HG03045 (cell line): ENCODE measurements around the gene ASPHD2.
"Not testable (repeated sequence)": the region's sequence is repeated elsewhere in the genome, so short reads cannot be mapped to it uniquely, and the experiment has no call there.

Experiments
- ATAC-seq: cut with Tn5 transposase; IDR thresholded peaks from one replicate; pipeline ENCODE4 v1.9.1; 2021; ENCODE audit warnings: mild to moderate bottlenecking, moderate library complexity; ENCODE audit not compliant: unreplicated experiment

Gene ASPHD2, protein sequence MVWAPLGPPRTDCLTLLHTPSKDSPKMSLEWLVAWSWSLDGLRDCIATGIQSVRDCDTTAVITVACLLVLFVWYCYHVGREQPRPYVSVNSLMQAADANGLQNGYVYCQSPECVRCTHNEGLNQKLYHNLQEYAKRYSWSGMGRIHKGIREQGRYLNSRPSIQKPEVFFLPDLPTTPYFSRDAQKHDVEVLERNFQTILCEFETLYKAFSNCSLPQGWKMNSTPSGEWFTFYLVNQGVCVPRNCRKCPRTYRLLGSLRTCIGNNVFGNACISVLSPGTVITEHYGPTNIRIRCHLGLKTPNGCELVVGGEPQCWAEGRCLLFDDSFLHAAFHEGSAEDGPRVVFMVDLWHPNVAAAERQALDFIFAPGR

GRCh38 chr22:26428515-26429457 lies at the start of gene ASPHD2:
Gene ASPHD2, plus strand, starts transcription at chr22:26429260. Its CDS starts 4,356 bp downstream, at chr22:26433616.
- peak; percentile 70 for ATAC-seq

DNA sequence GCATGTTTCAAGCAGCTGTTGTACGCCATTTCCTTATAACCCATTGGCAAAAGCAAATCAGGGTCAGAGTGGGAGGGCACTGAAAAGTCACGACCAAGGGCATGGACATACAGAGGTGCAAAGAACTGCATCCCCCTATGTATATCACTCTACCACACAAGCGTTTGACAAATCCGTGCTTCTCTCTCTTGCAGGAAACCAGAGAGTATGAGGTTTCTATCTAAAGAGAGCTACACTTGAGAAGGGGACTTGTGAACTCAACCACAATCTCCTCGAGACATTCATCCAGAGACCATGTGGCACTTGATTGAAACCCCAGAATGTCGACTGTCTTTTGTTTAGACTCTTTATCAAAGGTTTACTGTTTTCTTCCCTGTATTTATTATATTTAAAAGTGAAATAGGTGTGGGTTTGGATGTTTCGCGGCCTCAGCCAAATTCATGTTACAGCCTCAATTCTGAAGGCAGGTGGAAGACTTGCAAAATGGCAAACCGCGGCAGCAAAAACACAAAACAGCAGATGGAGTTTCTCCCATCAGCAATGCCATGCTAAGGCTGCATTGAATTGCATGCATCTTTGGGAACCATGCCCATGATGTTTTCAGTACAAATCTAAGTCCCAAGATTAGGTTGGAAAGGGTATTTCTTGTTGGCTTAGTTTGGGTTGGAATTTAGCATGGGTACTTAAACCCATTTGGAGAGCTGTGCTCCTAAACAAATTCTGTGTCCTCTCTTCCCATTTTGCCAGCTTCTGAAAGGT lies 48.8 kb upstream of the ASPHD2 start:
- ATAC-seq: no peak

DNA sequence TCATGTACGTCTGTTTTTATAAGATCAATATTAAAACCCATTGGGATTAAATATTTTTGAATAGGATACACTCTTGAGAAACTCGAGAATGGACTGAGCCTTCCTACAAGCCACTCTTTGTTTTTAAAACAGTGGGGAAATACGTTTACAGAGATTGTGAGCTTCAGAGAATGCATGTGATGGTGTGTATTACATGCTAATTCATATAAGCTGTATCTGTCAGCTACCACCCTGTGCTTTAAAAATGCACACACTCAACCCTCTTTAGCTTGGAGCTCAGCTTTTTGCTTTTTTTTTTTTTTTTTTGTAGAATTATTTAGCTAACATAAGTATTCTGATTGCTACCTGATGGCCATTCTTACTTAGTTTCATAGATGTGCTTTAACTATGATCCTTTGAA lies 46.3 kb upstream of the ASPHD2 start:
- ATAC-seq: no peak

DNA sequence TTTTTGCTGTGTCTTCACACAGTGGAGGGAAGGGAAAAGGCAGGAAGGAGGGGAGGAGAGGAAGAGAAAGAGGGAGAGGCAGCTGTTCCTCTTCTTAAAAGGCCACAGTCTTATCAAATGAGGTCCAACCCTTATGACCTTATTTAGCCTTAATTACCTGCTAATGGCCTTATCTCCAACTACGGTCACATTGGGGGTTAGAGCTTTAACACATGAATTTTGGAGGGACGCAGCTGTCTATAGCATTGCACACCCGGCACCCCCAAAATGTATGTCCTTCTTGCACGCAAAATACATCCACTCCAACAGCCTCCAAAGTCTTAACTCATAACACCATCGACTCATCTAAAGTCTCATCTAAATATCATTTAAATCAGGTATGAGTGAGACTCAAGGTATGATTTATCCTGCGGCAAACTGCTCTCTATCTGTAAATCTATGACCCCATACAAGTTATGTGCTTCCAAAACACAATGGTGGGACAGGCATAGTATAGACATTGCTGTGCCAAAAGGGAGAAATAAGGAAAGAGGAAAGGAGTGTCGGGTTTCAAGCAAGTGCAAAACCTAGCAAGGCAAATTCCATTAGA lies 45.0 kb upstream of the ASPHD2 start:
- ATAC-seq: no peak

- no peak for ATAC-seq
Observed at GRCh38 chr22:26385164-26385563, 43.9 kb upstream of the ASPHD2 start.

- ATAC-seq: no peak
Observed at GRCh38 chr22:26389125-26389524, 39.9 kb upstream of the ASPHD2 start.

DNA sequence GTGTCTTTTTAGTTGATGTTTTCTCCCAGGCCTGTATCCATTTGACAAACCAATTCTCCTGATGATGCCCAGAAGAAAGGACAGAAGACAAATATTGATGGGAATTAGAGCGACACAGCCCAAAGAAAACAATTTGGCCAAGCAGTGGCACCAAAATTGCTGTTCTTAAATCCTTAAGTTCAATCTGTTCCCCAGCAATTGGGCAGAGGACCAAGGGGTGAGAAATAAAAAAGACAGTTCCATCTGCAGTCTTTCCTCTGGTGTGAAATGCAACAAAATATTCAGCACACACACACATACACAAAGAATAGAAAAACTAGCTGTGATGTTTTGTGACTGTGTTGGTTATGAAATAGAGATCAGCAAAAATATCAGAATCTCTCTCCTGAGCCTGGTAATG lies 38.0 kb upstream of the ASPHD2 start:
- no peak for ATAC-seq

- ATAC-seq: no peak
Observed at GRCh38 chr22:26391623-26392022, 37.4 kb upstream of the ASPHD2 start.

GRCh38 chr22:26393929-26394328 lies 35.1 kb upstream of the ASPHD2 start:
- ATAC-seq: no peak

DNA sequence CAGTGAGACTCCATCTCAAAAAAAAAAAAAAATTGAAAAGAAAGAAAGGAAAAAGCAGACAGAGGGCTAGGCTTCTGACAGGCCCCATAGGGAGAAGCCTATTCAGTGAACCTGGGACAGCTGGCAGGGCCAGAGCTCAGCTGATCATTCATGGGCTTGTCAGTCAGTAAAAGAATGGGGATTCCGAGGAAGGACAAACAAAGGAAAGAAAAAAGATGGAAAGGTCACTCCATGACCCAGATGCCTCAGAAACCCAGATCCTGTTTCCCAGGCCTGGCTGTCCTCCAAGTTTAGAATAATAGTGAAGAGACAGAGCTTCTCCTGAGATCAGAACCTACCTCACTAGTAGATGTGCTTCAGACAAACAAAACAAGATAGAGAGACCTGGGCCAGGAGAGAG lies 34.3 kb upstream of the ASPHD2 start:
- ATAC-seq: no peak

DNA sequence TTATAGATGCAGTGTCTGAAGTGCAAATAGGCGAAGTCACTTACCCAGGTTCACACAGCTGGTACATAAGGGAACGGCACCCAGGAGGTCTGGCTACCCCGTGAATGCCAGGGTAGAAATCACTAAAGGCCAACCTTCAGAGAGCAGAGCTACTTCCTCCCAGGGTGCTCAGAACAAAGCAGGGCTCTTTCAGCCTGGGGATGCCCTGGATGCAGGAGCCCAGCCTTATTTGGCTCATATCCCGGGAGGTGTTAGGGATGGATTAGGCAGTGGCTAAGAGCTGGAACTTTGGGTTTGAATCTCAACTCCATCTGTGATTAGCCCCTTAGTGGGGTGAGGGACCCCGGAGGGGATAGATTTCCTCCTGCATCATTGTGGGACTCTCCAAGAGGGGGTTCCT lies 33.1 kb upstream of the ASPHD2 start:
- ATAC-seq: no peak

DNA sequence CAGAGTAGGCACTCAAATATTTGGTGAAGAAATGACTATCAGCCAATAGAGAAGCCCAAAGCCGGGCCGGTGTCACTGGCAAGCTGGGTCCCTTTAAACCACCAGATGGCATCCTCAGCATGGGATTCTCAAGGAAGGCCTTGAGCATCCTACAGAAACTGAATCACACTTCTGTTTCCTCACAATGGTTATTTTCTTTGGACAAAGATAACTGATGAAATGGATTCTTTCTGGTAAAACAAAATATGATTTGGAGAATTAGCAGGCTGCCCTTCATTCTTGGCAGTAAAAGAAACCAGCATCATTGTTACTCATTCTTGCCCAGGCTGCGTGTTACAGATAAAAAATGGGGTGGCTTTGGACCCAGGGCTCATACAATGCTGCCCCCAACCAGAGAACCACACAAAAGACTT lies 30.3 kb upstream of the ASPHD2 start:
- ATAC-seq: no peak

GRCh38 chr22:26399289-26399688 lies 29.8 kb upstream of the ASPHD2 start:
- ATAC-seq: no peak

- ATAC-seq: no peak
Observed at GRCh38 chr22:26401726-26402125, 27.3 kb upstream of the ASPHD2 start.

DNA sequence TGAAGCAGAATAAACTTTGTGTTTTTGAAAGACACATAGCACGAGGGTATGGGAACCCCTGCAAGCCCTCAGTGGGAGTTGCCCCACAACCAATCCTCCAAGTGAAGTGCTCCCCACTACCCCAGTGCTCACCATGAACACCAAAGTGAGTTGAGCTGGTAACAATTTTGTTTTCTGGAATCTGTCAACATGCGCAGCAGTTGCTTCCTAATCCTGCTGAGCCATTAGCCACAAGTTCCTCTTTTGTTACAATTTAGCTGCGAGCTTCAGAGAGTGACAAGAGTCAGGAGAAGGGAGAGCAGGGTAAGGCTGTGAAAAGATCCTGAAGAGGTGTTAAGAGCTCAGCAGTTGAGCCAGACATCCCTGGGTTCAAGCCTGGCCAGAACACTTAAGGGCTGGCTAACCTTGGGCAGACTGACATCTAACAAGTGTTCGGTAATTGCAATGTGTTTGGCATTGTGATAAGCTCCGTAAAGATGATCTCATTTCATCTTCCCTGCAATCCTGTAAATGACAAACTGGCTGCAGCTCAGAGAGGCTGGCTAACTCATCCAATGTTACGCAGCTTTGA lies 24.1 kb upstream of the ASPHD2 start:
- ATAC-seq: no peak

DNA sequence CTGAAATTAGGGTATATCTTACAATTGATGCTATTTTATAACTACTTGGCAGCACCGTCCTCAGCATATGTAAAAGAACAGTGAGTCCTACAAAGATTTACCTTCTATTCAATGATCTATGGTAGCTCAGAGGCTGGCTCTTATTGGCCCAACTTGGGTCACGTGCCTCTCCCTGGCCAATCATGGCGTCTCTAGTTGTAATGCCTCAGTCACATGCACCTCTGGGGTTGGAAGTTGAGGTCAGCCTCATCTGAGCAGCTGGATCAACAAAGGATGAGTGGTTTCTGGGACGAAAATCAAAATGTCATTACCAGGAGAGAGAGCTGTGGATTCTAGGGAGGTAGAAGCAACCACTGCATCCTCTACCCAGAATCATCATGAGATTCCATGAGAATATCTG lies 22.9 kb upstream of the ASPHD2 start:
- no peak for ATAC-seq

DNA sequence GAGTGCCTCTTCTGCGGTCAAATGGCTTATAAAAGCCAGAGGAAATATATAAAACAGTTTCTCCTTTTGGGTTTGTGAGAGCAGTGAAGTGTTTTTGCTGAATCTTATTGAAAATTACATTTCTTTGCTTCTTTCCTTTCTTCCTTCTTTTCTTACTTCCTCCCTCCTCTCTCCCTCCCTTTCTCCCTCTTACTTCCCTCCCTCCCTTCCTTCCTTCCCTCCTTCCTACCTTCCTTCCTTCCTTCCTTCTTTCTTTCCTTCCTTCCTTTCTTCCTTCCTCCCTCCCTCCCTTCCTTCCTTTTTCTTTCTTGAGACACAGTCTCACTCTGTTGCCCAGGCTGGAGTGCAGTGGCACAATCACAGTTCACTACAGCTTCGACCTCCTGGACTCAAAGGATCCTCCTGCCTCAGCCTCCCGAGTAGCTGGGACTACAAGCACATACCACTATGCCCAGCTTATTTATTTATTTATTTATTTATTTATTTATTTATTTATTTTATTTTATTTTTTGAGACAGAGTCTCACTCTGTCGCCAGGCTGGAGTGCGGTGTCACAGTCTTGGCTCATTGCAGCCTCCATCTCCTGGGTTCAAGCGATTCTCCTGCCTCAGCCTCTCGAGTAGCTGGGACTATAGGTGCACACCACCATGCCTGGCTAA lies 20.4 kb upstream of the ASPHD2 start:
- not testable (repeated sequence) for ATAC-seq

DNA sequence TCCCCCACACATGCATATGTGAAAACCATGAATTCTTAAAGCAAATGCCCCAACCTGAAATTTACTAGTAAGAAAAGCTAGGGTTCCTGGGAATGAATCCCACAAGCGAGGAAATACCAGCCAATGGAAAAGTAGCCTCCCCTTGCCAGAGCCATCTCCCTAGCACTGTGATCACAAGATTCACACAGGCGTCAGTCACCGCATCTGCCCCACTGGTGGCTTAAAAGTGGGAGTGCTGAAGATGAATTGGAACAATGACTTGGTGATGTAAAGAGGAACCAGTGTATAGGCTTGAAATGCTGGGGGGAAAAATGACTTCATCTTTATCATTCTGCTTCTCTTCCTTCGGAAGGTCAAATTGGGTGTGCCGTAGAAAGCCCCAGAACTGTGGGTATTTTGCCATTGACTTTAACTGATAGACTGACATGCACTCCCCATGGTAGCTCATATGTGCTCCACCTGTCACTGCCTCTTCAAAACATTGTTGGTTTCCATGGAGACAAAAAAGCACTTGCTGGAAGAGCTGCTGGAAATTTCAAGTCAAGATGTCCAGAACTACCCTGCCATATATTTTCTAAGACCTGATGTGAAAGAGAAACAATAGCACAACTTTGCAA lies 19.2 kb upstream of the ASPHD2 start:
- no peak for ATAC-seq

GRCh38 chr22:26410386-26410785 lies 18.7 kb upstream of the ASPHD2 start:
- no peak for ATAC-seq

DNA sequence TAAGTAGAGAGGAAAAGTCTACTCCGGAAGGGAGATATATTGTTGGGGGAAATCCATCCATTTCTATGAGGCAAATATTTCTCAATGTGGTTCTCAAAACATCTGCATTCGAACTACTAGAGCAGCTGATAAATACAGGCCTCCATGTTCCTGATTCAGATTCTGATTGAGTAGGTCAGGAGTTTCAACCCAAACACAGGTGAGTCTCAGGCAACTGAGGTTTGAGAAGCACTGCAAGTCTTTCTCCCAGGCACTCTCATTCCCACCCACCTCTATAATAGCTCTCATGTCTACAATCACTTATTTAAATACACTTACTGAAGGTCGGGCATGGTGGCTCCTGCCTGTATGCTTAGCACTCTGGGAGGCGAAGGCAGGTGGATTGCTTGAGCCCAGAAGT lies 14.7 kb upstream of the ASPHD2 start:
- ATAC-seq: no peak
